ENCODE measurements around the gene TDP1.
"Not testable (repeated sequence)": the region's sequence is repeated elsewhere in the genome, so short reads cannot be mapped to it uniquely, and the experiment has no call there.

The TDP1 gene

DNA sequence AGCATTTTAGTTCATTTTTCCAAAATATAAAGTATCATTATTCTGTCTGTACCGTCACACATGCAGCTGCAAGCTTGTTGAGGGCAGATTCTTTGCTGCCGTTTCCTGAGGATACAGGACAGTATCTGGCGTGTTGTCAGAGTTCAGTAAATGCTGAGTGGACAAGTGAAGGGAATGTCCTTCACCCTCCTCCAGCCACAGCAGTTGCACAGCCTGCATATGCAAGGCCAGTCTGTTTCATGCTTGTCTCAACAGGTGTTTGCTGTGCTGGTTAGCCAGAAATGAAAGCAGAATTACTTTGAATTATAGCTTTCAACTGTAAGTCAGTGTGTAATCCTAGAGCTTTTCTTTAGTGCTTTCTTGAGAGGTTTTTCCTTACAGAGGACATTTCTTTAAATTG is 36.5 kb downstream of the TDP1 start:
- DNase-seq = no peak

DNA sequence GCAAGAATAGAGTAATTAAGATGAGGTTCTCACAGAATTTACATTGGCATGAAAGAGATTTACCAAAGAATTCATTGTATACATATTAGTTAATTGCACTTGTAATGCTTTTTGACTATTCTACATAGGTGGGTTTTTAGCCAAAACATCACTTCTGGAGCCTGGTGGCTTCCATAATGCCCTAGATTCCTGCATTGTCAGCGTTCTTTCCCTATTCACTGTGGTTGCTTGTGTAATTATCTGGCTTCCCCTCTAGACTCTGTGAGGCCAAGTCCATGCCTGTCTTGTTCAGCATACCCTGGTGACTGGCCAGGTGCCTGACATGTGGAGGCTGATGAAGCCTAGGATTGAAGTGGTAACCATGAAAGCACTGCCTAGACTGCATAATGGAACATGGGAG is 41.2 kb downstream of the TDP1 start:
- no peak for DNase-seq

DNA sequence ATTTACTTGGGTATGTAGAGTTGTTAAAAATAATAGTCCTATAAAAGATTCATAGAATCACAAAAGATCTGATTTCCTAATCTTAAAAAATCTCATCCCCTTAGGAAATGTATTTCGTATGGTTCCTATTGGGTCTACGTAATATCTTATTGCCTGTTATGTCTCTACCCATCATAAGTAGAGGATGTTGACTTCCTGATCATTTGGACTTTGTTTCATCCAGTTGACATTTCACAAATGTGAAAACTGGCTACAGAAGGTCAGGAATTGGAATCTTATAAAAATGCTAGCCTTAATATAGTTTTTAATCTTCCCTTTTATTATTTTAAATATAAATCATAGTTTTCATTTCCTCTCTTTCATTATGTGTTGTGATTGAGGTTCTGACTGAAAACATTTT is 45.2 kb downstream of the TDP1 start:
- DNase-seq = no peak

DNA sequence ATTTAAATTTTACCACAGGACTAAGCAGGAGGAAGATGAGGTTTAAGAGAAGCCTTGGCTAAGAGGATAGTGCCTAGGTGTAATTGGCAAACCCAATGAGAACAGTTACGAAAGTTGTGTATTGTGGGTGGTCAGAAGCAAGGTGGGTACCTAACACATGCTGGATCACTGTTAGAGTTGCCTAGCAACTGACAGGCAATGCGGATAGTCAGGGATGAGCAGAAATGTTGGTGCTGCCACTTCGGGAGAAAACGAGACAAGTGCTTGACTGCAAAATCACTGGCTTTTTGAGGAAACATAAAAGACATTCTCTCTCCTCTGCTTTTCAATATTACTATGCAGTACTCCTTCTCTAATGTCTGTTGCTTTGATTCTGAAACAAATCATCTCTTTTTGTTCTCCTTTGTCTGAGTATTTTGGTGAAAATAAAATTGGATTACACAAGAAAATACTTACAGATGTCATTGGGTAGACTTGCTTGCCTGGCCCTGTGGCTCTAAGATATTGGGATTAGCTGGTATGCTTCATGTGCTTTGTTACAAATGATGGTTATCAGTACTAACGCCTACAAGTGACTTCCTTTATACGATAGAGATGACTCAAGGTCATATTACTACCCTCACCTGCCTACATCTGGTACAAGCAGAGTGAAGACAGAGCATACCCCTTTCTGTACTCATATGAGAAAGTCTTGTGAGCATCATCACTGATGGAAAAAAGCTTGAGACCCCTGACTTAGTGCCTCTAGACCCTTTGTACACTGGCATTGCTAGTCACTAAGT is 48.0 kb downstream of the TDP1 start:
- no peak for DNase-seq

DNA sequence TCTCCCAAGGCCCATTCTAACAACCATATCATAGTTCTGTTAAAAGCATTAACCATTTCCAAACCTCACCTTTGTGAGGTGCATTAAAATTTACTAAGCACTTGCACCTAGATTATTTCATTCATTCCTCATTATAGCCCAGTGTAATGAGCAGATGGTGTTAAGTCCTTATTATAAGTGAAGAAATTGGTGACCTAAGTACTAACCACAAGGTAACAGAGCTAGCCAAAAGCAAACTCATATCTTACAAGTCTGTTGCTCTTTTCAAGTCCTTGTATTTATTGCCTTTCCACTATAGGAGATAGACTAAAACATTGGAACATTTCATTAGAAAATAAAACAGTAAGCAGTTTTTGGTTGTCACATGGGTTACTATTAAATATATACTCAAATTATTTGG is 49.7 kb downstream of the TDP1 start:
- no peak for DNase-seq

- no peak for DNase-seq
Measured at GRCh38 chr14:90005939-90006530, 50.3 kb downstream of the TDP1 start.

DNA sequence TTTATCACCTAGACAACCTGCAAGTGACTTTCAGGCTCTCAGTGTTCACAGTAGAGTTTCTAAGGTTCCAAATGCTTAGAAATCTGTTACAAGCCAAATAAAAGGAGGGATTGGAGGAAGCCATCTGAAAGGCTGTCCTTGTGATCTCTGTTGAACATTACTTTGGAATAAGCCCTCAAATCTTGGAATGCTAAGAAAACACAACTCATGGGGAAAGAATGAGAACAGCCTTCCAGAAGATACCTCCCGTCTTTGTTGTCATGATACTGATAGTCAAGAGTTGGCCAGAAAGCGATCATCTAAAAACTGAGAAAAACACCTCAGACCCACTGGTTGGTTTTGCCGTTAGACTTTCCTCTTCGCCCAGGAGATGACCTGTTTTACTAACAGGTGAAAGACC is 61.6 kb downstream of the TDP1 start:
- DNase-seq = no peak

DNA sequence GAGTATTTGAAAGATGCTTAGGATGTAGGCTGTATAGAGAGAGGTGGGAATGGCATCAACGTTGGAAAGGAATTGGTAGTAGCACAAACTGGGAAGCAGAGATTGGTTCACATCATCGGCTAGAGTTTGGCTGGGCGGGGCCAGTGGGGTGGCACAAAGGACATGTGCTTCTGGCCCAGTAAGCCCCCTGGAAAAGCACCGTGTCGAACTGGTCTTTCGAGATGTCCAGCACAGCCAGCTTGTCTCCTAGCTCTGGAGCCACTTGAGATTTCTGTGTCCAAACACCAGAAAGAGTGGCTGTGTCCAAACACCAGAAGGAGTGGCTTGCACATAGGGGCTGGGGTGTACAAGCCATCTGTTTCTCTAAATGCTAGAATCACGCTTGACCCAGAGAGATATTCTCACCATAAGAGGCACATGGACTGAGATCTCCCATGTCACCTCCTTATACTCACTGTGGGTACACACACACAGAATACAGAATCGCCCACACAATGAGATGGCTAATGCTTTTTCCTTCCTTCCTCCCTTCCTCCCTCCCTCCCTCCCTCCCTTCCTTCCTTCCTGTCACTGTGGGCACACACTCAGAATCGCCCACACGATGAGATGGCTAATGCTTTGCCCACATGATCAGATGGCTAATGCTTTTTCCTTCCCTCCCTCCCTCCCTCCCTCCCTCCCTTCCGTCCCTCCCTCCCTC is 64.2 kb downstream of the TDP1 start:
- no peak for DNase-seq

- DNase-seq = no peak
Measured at GRCh38 chr14:90023176-90023896, 67.6 kb downstream of the TDP1 start.

DNA sequence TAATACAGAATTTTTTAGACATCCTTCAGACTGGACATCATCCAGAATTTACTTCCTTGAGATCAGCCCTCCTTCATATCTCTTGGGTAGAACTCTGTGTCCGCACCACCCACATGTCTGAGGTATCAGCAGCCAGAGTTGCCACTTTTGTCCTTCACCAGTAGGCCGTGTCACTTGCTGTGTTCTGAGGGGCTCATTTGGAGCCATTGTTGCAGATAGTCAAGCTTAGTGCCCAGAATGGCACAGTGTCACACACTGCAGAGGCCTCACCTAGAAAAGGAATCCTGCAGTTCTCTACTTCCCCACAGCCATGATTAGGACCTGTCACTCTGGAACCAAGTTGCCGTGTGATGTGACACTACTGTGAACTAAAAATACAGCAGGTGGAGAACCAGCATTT is 69.2 kb downstream of the TDP1 start:
- DNase-seq = no peak

- not testable (repeated sequence) for DNase-seq
Measured at GRCh38 chr14:90026608-90027007, 70.9 kb downstream of the TDP1 start.

GRCh38 chr14:90027842-90028241 is 72.1 kb downstream of the TDP1 start:
- DNase-seq = no peak

GRCh38 chr14:90034156-90034555 is 78.4 kb downstream of the TDP1 start:
- no peak for DNase-seq

DNA sequence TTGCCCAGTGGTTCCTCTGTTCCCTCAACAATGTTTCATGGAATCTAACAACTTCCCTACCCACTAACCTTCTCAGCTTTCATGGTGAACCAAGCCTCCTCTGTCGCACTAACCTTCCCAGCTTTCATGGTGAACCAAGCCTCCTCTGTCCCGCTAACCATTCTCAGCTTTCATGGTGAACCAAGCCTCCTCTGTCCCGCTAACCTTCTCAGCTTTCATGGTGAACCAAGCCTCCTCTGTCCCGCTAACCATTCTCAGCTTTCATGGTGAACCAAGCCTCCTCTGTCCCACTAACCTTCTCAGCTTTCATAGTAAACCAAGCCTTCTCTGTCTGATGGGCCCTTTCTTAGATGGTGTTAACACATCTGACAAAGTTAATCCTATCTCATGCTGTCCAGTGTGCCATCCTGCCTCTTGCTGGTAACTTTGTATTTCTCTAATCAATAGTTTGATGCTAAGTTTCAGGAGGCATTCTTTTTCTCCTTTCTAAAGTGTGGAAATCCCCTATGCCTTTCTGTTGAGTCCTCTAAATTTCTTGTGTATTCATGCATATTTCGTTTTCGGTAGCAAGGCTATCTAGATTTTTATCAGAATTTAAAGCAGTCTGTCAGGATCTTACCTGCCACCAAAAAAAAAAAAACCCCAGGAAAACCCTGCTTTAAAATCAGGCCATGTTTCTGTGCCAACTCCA is 79.3 kb downstream of the TDP1 start:
- no peak for DNase-seq

DNA sequence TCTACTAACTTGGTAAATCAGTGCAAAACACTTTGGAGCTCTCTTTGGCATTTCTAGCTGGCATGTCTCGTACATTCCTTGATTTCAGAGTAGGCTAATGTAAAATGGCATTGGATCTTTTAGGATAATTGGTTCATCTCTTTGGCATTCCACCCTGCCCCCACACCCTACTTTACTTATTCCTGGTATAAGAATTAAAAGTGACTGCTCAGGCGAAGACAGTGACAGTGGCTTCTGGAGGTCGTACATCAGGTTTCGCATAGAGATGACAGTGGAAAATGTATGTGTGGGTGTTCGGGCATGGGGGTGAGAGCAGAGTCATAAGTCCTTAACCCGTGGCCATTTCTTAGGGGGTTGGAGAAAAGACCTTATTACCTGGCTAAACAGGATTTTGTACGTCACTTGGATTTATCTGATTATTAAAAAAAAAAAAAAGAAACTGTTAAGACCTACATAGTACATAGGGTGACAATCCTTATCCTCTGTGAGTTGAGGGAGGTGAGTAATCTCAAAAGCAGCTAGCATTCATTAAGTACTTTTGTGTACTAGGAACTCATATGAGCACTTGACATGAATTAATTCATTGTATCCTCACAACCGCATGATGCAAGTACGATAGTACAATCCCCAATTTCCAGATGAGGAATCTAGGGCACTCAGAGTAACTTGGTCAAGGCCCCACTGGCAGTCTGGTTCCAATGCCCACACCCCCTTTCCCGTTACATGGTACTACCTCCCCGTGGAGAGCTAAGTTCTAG is 83.7 kb downstream of the TDP1 start:
- DNase-seq = no peak

- DNase-seq = no peak
Measured at GRCh38 chr14:90040411-90040810, 84.7 kb downstream of the TDP1 start.

GRCh38 chr14:90042496-90043252 is 86.9 kb downstream of the TDP1 start:
- DNase-seq = no peak

DNA sequence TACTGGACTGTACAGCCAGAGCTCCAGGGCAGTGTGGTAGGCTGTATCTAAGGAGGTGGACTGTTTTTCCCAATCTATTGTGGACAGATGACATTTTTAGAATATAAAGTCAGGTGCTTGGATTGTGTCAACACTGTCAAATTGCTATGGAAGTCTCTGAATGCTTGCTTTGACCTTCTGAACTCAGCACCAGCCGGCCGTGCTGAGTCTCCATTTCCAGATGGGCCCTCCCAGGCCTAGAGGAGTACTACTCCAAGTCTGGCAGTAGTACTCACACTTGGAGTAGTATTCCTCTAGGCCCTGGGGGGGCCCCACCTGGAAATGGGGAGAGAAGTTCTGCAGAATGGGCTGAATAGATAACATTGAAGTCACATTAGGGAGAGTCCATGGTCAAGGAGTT is 89.9 kb downstream of the TDP1 start:
- DNase-seq = no peak

GRCh38 chr14:90049390-90049789 is 93.7 kb downstream of the TDP1 start:
- no peak for DNase-seq

- DNase-seq = no peak
Measured at GRCh38 chr14:90050271-90050670, 94.5 kb downstream of the TDP1 start.

GRCh38 chr14:90053044-90053443 is 97.3 kb downstream of the TDP1 start:
- no peak for DNase-seq
